HG02938 (cell line): ENCODE results near the gene FXYD2.

Source experiments
- ATAC-seq: cut with Tn5 transposase; IDR thresholded peaks from one replicate; pipeline ENCODE4 v1.9.1; 2021; ENCODE audit warnings: mild to moderate bottlenecking, moderate library complexity; ENCODE audit not compliant: unreplicated experiment

The FXYD2 gene

DNA sequence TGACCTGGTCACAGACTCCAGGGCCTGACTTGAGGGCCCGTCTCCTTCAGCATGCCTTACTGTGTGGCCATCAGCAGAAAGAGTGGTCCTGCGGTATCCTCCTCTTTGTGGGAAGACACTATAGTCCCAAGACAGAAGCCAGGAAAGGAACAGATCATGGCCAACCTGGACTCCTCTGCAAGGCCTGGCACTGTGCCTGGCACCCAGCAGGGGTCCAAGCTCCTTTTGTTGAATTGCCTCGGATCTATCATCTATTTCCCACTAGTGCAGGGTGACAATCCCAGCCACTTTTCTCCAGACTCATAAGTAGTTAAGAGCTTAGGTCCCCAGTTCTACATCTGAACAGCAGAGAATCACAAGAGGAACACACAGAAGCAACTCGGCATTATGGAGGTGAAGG is 54.5 kb downstream of the FXYD2 start:
- no peak for ATAC-seq
